ENCODE data around the gene C10orf67. TPM values are rescaled to one million over a fixed set of nuclear protein-coding genes. Genes with fewer than 3 reads are reported as not detected.

The C10orf67 gene
- total RNA-seq, 1 experiment from 2014 or later: 0.21 TPM

Small RNA genes lying within 50 kb of the gene (microRNA-seq; reads per million reads assigned to microRNA genes)
- not detected for gene MIR1254-2

Other genes starting within 250 kb of the C10orf67 start
- gene MSRB2, start 249.2 kb downstream of the C10orf67 start, total RNA-seq (2022): 19.0 TPM in 2 replicates
- gene PTF1A, start 152.5 kb downstream of the C10orf67 start, total RNA-seq (2022): not detected in 2 replicates
- 12.1 and 14.9 TPM in 2 replicates for gene OTUD1, start 94.3 kb upstream of the C10orf67 start, total RNA-seq (2022)